Stimulated activated CD8-positive, alpha-beta memory T cell treated with anti-CD3 and anti-CD28 coated beads, Interleukin-4, amount 100 ng/mL, for 48 hours (primary cell): ENCODE data around the gene SNRNP25.
A peak's percentile ranks its signal among the peaks of the same experiment; 100 is the strongest.

Source experiments
- DNase-seq: peaks from one replicate; pipeline ENCODE4 v3.0.0-alpha.2; 2020

Gene SNRNP25

DNA sequence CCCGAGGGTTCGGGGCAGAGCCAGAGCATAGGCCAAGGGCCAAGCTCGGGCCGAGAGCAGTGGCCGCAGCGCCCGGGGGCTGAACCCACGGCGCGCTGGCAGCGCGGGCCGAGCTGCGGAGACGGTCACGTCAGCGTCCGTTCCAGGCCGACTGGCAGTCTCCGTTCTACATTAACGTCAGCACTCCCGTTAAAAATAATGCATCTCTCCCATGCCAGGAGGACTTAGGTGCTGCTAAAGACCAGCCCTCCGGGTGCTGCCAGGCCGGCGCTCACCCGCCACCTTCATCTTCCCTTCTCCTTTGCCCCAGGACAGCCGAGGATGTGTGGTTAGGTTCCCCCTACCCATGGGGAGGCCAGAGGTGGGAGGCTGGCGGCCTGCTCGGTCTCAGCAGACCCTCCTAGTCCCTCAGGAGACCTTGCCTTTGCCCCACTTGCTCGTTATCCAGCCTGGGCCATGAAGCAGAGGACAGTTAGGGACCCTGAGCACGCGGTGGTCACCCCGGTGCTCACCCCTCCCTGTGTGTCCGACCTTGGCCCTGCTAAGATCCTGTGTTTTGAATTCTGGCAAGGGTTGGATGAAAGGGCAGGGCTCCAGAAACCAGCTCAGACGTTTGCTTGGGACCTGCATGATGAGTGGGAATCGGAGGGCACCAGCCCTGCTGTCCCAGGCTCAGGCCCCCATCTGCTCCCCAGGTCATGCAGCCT, 25.0 kb downstream of the SNRNP25 start:
- peak; percentile 37 for DNase-seq

- DNase-seq, result no peak
Measured at GRCh38 chr16:79151-80054, 25.8 kb downstream of the SNRNP25 start.

DNA sequence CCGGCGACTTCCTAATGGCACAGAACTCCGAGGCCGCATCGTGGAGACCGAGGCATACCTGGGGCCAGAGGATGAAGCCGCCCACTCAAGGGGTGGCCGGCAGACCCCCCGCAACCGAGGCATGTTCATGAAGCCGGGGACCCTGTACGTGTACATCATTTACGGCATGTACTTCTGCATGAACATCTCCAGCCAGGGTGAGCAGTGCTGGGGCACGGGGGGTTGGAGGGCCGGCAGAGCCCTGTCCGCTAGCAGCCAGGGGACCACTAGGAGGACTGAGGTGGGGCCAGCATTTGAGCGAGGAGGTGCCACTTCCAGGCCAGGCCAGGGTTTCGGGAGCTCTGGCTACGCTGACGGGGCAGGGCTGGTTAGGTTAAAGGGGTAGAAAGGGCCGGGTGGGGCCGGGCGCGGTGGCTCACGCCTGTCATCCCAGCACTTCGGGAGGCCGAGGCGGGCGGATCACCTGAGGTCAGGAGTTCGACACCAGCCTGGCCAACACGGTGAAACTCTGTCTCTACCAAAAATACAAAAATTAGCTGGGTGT, 29.5 kb downstream of the SNRNP25 start:
- DNase-seq, result no peak

- peak; percentile 50 for DNase-seq
Measured at GRCh38 chr16:83781-84615, 30.4 kb downstream of the SNRNP25 start.

DNA sequence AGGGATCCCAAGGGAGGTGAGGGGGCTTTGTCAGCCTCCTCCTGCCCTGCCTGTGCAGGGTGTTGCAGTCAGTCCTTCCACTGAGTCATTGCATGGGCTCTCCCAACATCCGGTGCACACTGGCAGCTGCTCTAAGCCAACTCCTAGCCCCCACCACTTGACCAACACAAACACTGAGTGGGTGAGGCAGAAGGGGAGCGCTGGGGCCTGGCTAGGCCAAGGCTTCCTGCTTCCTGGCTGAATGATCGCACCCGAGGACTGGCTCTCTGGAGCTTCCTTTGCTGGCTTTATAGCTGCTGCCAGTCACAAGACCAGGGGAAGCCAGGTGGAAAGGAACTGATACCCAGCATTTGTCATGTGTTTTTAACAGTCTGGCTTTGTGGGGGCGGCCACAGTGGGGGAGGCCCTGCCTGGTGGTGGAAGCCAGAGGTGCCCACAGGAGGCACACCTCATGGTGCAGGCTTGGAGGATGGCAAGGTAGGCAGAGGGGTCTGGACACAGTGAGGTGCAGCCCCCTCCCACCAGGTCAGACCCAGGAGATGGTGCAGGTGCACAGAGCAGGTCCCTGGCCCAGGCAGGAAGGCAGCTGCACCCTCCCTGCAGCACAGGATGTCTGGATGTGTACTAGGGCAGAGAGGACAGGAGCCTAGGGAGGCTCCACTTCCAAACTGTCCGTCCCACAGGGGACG, 31.2 kb downstream of the SNRNP25 start:
- DNase-seq, result peak; percentile 78

- no peak for DNase-seq
Measured at GRCh38 chr16:85407-85782, 31.8 kb downstream of the SNRNP25 start.

- no peak for DNase-seq
Measured at GRCh38 chr16:85865-86264, 32.2 kb downstream of the SNRNP25 start.

DNA sequence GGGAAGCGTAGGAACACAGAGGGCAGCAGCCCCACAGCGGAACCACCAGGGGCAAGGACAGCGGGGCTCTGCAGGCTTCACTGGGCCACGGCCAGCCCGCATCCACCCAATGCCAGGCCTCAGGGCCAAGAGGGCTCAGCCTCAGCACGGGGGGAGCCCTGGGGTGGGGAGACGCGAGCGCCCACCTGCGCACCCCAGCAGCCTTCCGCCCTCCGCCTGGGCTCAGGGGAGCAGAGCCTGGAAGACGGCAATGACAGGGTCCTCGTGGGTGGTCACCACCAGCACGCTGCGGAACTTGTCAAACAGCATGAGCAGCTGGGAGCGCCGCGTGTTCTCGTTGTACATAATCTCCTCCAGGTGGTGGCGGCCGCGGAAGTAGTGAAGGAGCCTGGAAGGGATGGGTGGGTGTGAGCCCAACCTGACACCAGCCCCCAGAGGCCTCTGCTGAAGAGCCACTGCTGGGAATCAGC, 32.9 kb downstream of the SNRNP25 start:
- no peak for DNase-seq

GRCh38 chr16:88613-89012, 35.0 kb downstream of the SNRNP25 start:
- DNase-seq, result no peak

GRCh38 chr16:89391-90302, 36.0 kb downstream of the SNRNP25 start:
- no peak for DNase-seq

DNA sequence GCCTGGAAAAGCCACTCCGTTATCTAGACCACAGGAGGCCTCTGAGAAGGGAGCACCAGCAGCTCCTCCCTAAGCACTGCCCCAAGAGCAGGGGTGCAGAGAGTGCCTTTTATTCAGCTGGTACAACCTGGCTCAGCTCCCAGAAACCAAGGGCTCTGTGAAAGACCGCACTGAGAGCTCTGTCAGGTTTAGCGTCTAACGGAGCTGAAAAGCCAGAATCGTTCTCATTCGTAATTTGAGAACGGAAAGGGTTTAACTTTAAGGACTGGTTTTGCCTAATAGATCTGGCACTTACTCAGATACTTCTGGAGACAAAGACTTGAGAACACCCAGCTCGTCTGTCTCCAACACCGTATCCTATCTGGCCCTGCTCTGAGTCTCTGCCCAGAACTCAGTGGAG, 37.9 kb downstream of the SNRNP25 start:
- no peak for DNase-seq

GRCh38 chr16:92431-93339, 39.1 kb downstream of the SNRNP25 start:
- DNase-seq, result no peak

DNA sequence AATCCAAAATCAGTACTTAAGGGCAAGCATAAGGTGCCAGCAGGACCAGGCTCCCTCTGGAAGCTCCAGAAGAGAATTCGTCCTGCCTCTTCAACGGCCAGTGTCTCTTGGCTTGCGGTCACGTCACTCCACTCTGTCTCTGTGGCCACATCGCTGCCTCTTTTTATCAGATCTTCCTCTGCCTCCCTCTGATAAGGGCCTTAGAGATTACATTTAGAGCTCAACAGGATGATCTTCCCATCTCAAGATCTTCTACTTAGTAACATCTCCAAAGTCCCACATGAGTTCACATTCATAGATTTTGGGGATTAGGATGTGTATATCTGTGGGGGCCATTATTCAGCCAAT, 41.3 kb downstream of the SNRNP25 start:
- no peak for DNase-seq

DNA sequence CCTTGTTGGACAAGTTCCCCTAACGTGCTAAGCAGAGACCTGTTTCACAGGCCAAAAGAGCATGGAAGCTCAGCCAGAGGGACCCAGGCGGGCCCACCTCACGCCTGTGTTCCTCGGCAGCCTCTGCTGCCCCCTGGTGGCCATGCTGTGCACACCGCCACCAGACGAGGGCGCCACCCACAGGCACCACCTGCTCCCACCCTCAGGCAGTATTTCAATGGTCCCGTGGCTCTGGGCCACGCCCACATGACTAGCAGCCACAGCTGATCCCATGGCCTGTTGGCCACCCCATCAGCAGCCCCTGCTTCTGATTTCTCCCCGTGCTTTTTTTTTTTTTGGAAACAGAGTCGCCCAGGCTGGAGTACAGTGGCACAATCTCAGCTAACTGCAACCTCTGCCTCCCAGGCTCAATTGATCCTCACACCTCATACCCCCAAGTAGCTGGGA, 43.3 kb downstream of the SNRNP25 start:
- peak; percentile 93 for DNase-seq

DNA sequence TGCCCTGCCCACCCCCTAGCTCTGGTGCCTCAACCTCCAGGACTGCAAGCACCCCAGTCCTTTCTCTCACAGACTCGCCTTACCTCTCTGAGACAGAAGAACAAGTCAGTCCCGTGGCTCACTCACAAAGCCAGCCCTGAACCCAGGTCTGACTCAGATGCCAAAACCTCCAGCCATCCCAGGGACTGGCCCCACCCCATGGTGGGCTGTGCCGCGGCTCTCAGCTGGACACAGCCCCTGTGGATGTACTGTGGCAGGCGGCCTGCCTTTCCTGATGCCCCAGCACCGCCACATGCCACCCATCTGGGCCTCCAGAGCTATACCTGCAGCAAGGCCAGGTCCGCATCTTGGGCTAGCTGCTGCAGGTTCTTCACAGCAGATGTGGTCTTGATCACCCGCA, 44.2 kb downstream of the SNRNP25 start:
- DNase-seq, result no peak

DNA sequence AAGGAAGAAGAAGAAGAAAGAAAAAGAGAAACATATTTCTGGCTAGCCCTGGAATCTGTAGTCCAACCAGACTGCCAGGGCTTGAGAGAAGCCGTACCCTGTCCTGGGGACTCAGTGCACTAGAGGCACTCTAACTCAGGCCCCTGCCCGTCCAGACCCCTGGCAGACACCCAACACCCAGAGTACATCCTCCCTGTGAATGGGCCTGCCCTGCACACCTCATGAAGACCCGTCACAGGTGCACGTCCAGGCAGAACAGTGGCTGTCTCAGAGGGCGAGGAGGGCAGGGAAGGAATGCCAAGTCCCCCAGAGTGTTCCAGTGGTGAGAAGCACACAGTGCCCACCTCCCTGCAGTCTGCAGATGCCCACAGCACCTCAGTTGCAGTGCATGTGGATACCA, 47.4 kb downstream of the SNRNP25 start:
- no peak for DNase-seq

DNA sequence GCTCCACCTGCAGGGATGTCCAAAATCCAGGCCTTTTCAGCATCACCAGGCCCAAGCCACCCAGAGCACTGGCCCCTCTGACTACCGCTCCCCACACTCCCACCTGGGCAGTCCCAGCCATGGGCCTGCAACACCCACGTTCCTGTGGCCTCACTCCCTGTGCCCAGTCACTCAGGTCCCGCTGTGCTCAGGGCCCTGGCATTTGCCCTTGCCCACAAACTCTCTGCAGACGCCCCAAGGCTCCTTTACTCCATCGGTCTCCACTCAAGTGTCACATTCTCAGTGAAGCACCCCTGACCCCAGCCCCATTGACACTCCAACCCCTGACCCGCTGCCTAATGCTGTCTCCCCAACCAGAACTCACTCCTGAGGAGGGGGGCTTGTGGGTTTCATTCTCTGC, 48.0 kb downstream of the SNRNP25 start:
- DNase-seq, result no peak

DNA sequence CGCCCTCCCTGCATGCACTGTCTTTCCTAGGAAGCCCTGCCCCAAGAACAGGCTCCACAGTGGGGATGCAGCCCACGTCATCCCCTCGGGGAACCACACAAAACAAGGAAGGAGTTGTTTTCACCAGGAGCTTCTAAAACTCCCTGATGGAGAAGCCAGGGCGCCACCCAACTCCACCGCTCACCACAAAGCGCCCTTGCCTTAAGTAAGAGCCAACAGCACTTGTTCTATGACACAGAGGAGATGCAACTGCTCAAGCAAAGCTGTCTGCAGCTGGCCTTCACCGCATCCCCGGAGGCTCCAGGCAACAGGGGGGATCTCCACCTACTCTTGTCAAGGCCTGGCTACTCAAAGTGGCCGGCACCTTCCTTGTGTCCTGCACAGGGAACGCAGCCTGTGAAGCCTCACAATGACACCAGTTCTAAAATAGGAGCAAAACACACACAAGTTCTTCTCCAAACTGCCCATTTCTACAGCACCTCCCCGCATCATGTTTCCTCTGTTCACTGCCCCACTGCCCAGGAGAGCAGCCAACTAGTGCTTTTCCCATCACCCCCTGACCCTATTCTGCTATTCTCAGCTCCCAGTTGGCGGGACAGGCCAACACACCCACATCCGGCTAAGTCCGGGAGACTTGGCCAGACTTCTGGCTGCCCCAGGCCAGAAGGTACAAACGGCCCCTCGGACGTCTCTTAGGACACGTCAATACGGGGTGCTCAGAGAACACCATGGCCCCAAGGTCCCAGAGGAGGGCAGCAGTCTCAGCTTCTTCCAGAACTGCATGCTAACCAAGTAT, 48.6 kb downstream of the SNRNP25 start:
- no peak for DNase-seq

- no peak for DNase-seq
Measured at GRCh38 chr16:104355-104754, 50.7 kb downstream of the SNRNP25 start.
